HG02763 (cell line): ENCODE measurements around the gene NTNG2.

Source experiments
- ATAC-seq: cut with Tn5 transposase; IDR thresholded peaks from one replicate; pipeline ENCODE4 v1.9.1; 2021; ENCODE audit warnings: mild to moderate bottlenecking, moderate library complexity; ENCODE audit not compliant: unreplicated experiment

Gene NTNG2

GRCh38 chr9:132146039-132146438 lies 15.8 kb upstream of the NTNG2 start:
- ATAC-seq, result no peak

DNA sequence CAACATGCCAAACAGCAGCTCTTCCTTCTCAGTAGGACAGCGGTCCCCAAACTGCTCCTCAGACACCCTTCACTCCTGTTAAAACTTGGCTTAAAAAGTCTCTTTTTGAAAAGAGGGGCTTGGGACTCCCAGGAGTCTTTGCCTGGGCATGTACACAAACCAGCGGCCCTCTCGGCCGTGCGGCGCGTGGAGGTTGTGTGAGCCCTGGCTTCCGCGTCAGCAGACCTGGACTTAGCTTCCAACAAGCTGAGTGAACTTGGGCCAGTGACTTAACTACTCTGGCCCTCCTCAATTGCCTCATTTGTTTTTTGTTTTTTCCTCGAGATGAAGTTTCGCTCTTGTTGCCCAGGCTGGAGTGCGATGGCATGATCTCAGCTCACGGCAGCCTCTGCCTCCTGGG lies 15.3 kb upstream of the NTNG2 start:
- no peak for ATAC-seq

GRCh38 chr9:132147331-132147730 lies 14.5 kb upstream of the NTNG2 start:
- no peak for ATAC-seq

GRCh38 chr9:132147839-132148238 lies 14.0 kb upstream of the NTNG2 start:
- no peak for ATAC-seq

GRCh38 chr9:132150256-132150655 lies 11.6 kb upstream of the NTNG2 start:
- ATAC-seq, result no peak

DNA sequence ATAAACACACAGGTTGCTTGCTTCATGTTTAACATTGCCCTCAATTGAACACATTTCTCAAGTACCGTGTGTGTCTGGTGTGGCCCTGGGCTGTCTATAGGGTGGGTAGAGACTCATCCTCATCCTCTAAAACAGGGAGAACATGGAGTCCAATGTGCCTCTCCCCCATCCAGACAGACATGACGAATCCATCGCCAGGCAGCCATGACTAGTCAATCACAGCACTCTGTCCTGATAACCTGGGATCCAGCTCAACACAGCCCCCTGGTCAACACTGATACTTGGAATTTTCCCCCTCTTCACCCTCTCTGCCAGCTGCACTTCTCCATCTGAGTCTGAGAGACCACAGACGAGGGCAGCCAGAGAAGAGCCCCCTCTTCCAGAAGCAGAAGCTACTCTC lies 10.7 kb upstream of the NTNG2 start:
- ATAC-seq, result no peak

DNA sequence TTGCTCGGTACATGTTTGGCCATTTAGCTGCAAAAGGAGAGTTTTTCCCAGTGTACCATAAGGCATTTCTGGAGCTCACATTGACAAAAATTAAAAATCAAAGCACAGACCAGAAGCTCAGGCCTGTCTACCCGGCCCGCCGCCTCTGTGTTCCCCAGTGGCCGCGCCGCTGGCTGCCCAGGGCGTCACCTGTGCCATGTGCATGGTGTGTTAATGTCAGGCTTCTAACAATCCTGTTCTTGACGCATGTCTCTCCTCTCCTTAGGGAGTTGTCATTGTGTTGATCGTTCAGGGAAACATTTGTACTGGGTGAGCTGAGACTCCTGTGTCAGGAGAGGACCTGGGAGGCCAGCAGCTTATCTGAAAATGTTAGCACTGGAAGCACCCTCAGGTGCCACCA lies 9.6 kb upstream of the NTNG2 start:
- ATAC-seq, result no peak

DNA sequence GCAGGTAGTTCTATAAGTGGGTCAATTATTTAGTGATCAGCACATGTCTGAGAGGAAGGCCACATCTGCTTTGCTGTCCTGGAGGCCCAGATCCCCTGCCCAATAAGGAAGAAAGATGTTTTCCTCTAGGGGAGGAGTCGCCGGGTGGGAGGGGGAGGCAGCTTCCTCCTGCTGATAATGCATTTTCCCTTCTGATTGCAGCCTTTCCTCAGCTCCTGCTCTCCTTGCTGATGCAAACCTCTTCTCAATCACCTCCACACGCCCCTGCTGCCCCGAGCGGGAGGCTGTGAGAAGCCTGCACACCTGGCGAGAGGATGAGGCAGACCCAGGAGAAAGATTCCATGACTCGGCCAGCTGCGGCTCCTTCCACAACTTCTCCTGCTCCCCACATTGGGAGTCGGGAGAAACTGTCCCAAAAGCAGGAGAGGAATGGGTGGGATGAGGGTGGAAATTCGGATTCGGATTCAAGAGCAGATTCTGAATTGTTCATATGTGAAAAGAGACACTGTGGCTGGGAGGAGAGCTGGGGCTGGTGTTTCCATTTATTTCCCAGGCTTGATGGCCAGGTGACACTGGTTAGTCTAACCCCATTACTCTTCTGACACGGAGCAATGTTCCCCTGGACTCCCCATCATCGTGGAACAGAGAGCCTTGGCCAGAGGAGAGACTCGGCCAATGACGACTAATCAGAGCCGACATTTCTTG lies 6.8 kb upstream of the NTNG2 start:
- ATAC-seq, result no peak

DNA sequence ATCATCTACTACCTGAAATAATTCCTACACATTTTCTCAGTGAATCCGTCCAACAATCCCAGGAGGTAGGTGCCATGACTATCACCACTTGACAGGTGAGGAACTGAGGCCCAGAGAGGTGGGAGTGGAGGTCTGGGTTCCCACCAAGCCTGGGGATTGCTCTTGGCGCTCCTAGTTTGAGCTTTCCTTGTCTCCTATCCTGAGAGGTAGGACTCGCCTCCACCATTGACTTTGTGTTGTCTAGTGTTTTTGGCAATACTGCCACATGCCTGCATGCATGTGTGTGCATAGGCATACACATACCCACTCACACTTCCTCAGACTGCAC lies 6.3 kb upstream of the NTNG2 start:
- ATAC-seq, result no peak

DNA sequence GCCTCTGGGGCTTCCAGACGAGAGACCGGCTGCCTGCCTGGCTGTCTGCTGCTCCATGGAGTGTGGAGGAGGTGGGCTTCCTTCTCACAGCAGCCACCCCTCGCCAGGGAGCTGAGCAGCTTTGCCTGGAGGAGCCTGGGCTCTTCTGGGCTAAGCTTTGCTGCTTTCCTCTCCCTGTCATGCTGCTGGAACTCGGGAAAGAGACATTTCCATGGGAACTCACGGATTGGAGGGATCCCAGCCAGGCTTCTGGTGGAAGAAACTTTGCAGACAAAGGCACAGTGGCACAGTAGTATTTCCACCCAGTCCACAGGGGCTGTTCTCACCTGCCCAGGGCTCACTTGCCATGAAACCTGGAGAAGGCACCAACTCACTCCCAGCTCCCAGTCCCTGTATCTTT lies 5.6 kb upstream of the NTNG2 start:
- ATAC-seq, result no peak

DNA sequence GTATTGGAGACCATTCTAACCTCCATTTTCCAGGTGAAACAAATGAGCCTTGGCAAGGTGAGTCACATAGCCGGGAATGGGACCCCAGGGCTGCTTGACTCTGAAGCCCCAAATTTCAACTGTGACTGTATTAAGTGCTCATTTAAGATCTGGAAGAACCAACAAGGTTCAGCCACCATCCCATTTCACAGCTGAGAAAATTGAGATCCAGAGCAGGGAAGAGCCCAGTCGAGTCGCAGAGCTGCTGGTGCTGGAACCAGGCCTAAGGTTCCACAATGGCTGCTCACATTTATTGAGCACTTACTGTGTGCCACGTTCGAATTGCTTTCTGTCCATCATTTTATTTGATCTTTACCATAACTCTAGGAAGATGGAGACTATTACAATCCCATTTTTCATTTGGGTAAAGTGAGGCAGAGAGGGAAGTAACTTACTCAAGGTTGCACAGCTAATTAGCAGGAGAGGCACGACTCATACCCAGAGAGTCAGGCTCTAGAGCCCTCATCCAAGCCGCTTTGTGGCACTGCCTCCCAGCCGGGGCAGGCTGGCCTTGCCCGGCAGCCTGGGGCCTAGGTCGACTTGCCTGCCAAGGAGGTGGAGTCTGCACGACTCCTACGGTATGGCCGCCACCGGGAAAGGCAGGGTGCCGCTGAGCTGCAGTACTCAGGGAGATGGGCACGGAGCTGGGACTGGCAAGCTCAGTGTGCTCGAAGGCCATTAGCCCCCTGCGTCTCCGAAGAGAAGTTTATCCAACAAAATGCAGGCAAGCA lies 4.3 kb upstream of the NTNG2 start:
- no peak for ATAC-seq

- ATAC-seq, result no peak
Measured at GRCh38 chr9:132160802-132161742, 786 bp upstream of the NTNG2 start.

- ATAC-seq, result no peak
Measured at GRCh38 chr9:132162764-132163456, 1.1 kb downstream of the NTNG2 start.

DNA sequence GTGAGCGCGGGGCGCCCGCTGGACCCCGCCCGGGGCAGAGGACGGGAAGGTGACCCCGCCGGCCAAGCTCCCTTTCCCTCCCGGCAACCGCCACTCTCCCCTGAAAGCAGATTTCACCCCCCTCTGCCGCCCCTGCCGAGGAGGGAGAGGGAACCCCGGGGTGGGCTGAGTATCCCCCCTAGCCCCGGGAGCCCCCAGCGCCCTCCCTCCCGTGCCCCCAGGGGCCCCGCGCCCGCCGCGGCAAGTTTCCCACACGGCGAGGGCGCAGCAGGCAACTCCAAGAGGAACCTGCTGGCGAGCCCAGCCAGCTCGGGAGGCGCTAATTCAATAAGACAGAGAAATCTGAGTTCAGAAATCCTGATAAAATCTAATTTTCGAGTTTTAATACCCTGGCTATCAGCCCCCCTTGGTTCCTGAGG lies 1.6 kb downstream of the NTNG2 start:
- no peak for ATAC-seq

GRCh38 chr9:132163876-132164603 lies 2.2 kb downstream of the NTNG2 start:
- ATAC-seq, result no peak

DNA sequence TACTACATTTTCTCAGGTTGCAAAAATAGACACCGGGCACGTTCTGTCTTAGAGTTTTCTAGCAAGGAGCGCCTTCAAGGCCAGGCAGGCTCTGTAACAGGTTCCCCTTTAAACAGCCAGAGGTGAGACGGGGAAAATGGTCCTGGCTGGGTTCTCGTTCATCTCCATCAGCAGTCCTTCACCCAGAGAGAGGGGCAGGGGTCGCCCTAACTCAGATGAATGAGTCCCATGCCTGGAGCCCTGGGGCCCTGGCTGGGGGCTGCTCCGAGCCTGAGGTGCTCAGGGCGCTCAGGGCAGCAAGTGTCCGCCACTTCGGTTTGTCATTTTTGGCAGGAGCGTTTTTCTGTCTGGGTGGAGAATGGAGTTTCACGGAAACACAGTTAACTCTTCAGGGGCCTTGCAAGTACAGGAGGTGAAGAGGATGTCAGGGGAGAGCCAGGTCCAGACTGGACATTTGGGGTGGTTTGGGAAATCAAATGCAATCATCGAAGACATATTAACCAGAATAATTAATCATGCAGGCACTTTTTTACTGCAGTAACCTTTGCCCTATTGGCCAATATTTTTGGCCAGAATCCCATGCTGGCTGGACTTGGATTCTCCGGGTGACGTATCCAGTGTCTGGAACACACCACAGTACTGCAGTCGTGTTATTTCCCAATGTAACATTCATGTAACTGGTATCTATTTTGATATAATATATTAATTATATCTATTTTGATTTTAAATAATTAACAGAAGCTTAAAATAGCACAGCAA lies 2.9 kb downstream of the NTNG2 start:
- no peak for ATAC-seq

DNA sequence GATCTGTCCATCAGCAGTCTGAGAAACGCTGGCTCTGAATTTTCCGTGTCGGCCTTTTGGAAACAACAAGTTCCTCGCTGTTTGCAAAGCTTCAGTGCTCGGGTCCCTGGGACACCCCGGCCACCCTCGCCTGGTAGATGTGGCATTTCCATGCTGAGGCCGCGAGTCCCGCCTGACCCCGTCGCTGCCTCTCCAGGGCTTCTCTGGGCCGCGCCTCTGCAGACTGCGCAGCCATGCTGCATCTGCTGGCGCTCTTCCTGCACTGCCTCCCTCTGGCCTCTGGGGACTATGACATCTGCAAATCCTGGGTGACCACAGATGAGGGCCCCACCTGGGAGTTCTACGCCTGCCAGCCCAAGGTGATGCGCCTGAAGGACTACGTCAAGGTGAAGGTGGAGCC lies 4.7 kb downstream of the NTNG2 start:
- ATAC-seq, result no peak

DNA sequence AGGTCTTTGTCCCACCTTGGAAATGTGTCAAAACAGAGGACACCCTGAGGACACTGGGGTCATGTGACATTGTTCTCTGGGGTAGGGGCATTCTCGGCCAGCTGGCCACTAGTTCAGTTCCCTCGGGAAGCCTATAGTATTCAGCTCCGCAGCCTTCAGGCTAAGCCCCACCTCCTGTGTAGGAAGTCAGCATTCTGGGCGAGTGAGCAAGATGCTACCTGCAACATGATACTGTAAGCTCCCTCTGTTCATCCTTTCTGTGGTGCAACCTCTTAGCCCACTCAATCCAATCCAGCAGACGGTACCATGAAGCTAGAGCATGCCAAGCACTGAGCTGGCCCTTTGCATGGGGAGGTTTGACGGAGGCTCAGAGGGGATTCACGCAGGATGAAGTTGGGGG lies 5.3 kb downstream of the NTNG2 start:
- no peak for ATAC-seq

DNA sequence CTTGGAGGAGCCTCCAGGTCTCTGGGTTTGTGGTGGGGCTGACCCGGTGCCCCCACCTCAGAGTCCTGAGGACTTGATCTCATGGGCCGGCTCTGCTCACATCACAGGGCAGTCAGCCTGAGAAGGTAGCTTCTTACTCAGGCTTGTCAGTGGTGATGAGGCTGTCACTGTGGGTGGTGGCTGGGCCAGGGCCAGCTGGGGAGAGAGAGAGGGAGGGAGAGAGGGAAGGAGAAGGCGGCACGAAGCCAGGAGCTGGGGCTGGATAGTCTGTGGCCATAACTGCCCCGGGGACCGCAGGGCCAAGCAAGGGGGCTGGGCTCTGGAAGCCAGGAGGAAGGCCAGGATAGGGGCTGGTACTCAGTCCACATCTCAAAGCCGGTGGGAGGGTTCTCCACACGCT lies 6.5 kb downstream of the NTNG2 start:
- no peak for ATAC-seq

DNA sequence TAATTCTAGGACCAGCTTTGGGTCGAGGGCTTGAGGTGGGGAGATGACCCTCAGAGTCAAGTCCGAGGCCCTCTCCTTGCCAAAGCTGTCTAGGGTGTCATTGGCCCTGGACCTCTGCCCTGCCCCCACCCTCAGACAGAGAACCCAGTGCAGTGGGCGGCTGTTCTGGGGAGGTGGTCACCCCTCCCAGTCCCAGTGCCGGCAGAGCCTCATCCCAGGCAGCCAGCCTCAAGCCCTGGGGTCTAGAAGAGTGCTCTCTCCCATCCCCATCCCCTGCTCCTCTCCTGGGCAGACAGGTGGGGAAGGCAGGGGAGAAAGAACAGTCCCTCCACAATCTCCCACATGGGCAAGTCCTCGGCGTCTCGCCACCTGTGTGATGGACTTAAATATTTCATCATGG lies 7.0 kb downstream of the NTNG2 start:
- ATAC-seq, result no peak
